ENCODE measurements around the gene CHRM5.

CHRM5 gene

DNA sequence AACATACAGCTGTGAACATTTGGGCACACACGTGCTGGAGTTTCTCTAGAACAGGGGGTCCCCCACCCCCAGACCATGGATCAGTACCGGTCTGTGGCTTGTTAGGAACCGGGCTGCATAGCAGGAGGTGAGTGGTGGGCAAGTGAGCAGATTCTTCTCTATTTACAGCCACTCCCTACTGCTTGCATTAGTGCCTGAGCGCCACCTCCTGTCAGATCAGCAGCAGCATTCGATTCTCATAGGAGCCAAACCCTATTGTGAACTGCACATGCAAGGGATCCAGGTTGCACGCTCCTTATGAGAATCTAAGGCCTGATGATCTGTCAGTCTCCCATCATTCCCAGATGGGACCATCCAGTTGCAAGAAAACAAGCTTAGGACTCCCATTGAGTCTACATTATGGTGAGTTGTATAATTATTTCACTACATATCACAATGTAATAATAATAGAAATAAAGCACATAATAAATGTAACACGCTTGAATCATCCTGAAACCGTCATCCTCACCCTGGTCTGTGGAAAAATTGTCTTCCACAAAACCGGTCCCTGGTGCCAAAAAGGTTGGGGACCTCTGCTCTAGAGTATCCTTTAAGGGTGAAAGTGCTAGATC, 25.8 kb downstream of the CHRM5 start:
- TF ChIP-seq POLR2AphosphoS5 (IDR thresholded peaks at IDR 0.05; ENCODE audit: low read depth, low read length): no peak

DNA sequence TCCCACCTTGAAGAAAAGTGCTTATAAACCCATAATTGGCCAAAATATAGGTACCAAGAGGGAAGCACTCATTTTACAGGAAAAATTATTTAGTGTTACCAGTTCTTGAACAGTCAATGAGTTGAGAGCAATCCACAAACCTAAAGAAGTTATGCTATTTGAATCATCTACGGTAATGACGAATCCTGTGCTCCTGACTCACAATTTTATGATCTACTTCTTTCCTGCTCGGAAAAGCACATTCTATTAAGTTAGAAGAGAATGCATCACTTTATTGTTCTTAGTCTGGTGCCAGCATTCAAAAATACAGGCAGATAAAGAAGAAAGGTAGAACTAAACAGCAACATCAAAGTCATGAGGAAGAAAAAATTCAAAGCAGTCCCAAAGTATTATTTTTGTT, 33.2 kb downstream of the CHRM5 start:
- TF ChIP-seq POLR2AphosphoS5 (IDR thresholded peaks at IDR 0.05; ENCODE audit: low read depth, low read length) (no peak), FOXP2 (optimal IDR thresholded peaks at IDR 0.05; ENCODE audit: borderline replicate concordance, extremely low read depth, extremely low read length, insufficient read depth) (no peak), SIN3A (IDR thresholded peaks at IDR 0.05; ENCODE audit: borderline replicate concordance, insufficient read depth, low read length) (no peak), TAF1 (IDR thresholded peaks at IDR 0.05; ENCODE audit: borderline replicate concordance, insufficient read depth, low read length) (no peak)
- TF ChIP-seq, protein P1, sequence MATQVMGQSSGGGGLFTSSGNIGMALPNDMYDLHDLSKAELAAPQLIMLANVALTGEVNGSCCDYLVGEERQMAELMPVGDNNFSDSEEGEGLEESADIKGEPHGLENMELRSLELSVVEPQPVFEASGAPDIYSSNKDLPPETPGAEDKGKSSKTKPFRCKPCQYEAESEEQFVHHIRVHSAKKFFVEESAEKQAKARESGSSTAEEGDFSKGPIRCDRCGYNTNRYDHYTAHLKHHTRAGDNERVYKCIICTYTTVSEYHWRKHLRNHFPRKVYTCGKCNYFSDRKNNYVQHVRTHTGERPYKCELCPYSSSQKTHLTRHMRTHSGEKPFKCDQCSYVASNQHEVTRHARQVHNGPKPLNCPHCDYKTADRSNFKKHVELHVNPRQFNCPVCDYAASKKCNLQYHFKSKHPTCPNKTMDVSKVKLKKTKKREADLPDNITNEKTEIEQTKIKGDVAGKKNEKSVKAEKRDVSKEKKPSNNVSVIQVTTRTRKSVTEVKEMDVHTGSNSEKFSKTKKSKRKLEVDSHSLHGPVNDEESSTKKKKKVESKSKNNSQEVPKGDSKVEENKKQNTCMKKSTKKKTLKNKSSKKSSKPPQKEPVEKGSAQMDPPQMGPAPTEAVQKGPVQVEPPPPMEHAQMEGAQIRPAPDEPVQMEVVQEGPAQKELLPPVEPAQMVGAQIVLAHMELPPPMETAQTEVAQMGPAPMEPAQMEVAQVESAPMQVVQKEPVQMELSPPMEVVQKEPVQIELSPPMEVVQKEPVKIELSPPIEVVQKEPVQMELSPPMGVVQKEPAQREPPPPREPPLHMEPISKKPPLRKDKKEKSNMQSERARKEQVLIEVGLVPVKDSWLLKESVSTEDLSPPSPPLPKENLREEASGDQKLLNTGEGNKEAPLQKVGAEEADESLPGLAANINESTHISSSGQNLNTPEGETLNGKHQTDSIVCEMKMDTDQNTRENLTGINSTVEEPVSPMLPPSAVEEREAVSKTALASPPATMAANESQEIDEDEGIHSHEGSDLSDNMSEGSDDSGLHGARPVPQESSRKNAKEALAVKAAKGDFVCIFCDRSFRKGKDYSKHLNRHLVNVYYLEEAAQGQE (IDR thresholded peaks at IDR 0.05; ENCODE audit: insufficient read depth in 1 of 2, low read depth in 2 of 2, low read length in 2 of 2): no peak

DNA sequence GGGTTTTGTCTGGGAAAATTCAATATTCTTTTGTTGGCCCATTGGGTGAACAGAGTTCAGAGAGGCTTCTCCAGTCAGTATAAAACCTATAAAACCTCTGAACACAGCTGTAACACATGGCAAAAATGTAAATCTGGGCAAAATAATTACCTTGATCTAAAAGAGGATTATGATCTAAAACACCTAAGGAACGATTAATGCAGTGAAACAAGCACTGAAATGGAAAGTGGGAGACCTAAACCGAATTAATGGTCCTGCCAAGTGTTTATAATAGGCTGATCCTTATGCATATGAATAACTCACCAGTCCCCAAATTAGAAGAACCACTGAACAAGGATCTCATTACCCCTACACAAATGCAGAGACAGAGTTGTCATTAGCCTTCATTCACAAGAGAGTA, 38.1 kb downstream of the CHRM5 start:
- TF ChIP-seq POLR2AphosphoS5 (IDR thresholded peaks at IDR 0.05; ENCODE audit: low read depth, low read length): no peak
- TF ChIP-seq, protein P1 (IDR thresholded peaks at IDR 0.05; ENCODE audit: insufficient read depth in 1 of 2, low read depth in 2 of 2, low read length in 2 of 2): no peak
- TF ChIP-seq FOXP2 (optimal IDR thresholded peaks at IDR 0.05; ENCODE audit: borderline replicate concordance, extremely low read depth, extremely low read length, insufficient read depth): no peak
- no peak for TF ChIP-seq SIN3A (IDR thresholded peaks at IDR 0.05; ENCODE audit: borderline replicate concordance, insufficient read depth, low read length)

DNA sequence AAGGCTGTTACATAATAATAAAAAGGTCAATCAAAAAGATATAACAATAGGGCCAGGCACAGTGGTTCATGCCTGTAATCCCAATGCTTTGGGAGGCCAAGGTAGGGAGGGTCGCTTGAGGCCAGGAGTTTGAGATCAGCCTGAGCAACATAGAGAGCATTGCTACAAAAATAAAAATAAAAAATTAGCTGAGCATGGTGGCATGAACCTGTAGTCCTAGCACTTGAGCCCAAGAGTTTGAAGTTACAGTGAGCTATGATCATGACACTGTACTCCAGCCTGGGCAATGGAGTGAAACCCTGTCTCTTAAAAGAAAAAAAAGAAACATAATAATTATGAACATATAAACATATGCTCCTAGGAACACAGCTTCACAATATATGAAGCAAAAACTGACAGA, 41.4 kb downstream of the CHRM5 start:
- TF ChIP-seq TAF1 (IDR thresholded peaks at IDR 0.05; ENCODE audit: borderline replicate concordance, insufficient read depth, low read length) (no peak), SIN3A (IDR thresholded peaks at IDR 0.05; ENCODE audit: borderline replicate concordance, insufficient read depth, low read length) (no peak), FOXP2 (optimal IDR thresholded peaks at IDR 0.05; ENCODE audit: borderline replicate concordance, extremely low read depth, extremely low read length, insufficient read depth) (no peak), POLR2AphosphoS5 (IDR thresholded peaks at IDR 0.05; ENCODE audit: low read depth, low read length) (no peak)
- TF ChIP-seq, protein P1 (IDR thresholded peaks at IDR 0.05; ENCODE audit: insufficient read depth in 1 of 2, low read depth in 2 of 2, low read length in 2 of 2): no peak

DNA sequence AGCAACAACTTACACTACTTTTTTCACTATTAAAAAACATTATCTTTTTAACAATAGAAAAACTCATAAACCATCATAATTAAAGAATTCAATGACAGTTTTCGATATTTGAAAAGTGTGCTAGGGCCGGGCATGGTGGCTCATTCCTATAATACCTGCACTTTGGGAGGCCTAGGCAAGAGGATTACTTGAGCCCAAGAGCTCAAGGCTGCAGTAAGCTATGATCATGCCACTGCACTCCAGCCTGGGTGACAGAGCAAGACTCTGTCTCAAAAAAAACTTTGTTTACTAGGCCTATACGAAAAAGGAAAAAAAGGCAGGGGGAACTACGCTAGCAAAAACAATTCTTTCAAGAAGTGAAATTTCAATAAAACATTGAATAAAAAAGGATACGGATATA, 42.6 kb downstream of the CHRM5 start:
- TF ChIP-seq, protein P1 (IDR thresholded peaks at IDR 0.05; ENCODE audit: insufficient read depth in 1 of 2, low read depth in 2 of 2, low read length in 2 of 2): no peak
- TF ChIP-seq POLR2AphosphoS5 (IDR thresholded peaks at IDR 0.05; ENCODE audit: low read depth, low read length) (no peak), SIN3A (IDR thresholded peaks at IDR 0.05; ENCODE audit: borderline replicate concordance, insufficient read depth, low read length) (no peak), TAF1 (IDR thresholded peaks at IDR 0.05; ENCODE audit: borderline replicate concordance, insufficient read depth, low read length) (no peak)

All from PFSK-1 (cell line).